BE2C (cell line): Measurements from ENCODE around the gene CLCN7.

ENCODE experiments used
- DNase-seq: peaks from one replicate; pipeline ENCODE4 v3.0.0-alpha.2; 2020
- H3K27me3 ChIP-seq: fragments of 250-450 bp; sonication (Bioruptor Pico); 2 replicates; pipeline ENCODE4 v1.5.1; 2020; ENCODE audit warnings: mild to moderate bottlenecking
- H3K36me3 ChIP-seq: fragments of 250-450 bp; sonication (Bioruptor Pico); 2 replicates; pipeline ENCODE4 v1.5.1; 2020; ENCODE audit warnings: mild to moderate bottlenecking
- H3K4me1 ChIP-seq: fragments of 250-450 bp; sonication (Bioruptor Pico); 2 replicates; pipeline ENCODE4 v1.5.1; 2020
- H3K4me3 ChIP-seq: 2 replicates; pipeline ENCODE4 v1.5.1; 2011; ENCODE audit warnings: low read depth, low read length
- H3K9me3 ChIP-seq: fragments of 250-450 bp; sonication (Bioruptor Pico); 2 replicates; pipeline ENCODE4 v1.5.1; 2020
- CTCF ChIP-seq: IDR thresholded peaks from 2 replicates; pipeline ENCODE4 v1.5.1; 2012; ENCODE audit warnings: mild to moderate bottlenecking, low read depth, low read length

The CLCN7 gene

GRCh38 chr16:1430759-1431496 lies 43.9 kb downstream of the CLCN7 start, which contains the start of gene PERCC1:
Gene PERCC1 (plus strand): TSS chr16:1431078. CDS start chr16:1432594, 1,516 bp downstream.
- TF ChIP-seq CTCF, result peak; percentile 43; the same call in 1 of the 2 replicates
- no peaks in the 10 kb centered on the region for H3K36me3 ChIP-seq
- peaks cover 16% of the 10 kb centered on the region for H3K4me1 ChIP-seq
- no peaks in the 10 kb centered on the region for H3K27me3 ChIP-seq
- peak; percentile 52 for DNase-seq
- H3K4me3 ChIP-seq, result peak within 1 kb of the TSS; percentile 33
- no peaks in the 10 kb centered on the region for H3K9me3 ChIP-seq

- DNase-seq, result peak; percentile 6
- Histone ChIP-seq H3K36me3 (no peaks in the 10 kb centered on the region), H3K4me3 (peak overlapping the region; percentile 33), H3K4me1 (peaks cover 16% of the 10 kb centered on the region), H3K27me3 (no peaks in the 10 kb centered on the region), H3K9me3 (no peaks in the 10 kb centered on the region)
- no peak for TF ChIP-seq CTCF
Observed at GRCh38 chr16:1430214-1430758, 44.5 kb downstream of the CLCN7 start.

GRCh38 chr16:1429631-1430030 lies 45.2 kb downstream of the CLCN7 start:
- Histone ChIP-seq H3K4me3 (no peak overlapping the region), H3K9me3 (no peaks in the 10 kb centered on the region), H3K36me3 (no peaks in the 10 kb centered on the region), H3K4me1 (peaks cover 16% of the 10 kb centered on the region), H3K27me3 (no peaks in the 10 kb centered on the region)
- DNase-seq, result peak; percentile 8
- no peak for TF ChIP-seq CTCF

DNA sequence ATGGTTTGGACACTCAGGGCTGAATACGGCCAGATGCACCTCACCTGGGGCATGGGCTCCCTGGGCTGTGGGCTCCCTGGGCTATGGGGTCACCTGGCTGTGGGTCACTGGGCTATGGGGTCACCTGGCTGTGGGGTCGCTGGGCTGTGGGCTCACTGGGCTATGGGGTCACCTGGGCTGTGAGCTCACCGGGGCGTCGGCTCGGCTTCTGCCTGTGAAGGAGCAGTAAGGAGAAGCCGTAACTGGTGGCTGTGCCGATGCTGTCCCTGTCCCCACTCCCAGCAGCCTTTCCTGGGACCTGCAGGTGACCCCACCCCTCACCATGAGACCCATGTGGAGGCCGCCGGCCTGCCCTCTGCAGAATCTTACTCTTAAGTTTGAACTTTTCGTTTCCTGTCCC lies 45.8 kb downstream of the CLCN7 start:
- no peak overlapping the region for H3K4me3 ChIP-seq

DNA sequence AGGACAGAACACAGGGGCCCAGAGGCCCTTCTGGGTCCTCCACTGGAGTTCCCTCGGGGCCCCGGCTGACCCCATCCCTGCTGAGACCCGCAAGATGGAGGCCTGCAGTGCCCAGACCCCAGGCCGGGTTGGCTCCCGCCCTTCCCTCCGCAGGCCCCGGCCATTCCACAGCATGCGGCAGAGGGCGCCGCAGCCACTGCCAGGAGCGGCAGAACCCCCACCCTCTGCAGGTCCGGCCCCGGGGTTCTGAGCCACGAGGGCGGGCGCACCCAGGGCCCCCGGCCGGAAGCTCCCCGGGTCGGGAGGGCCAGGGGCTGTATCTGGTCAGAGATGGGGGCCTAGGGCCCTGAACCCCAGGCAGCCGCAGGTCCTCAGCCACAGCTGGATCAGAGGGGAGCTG lies 46.3 kb downstream of the CLCN7 start:
- peaks cover 16% of the 10 kb centered on the region for H3K4me1 ChIP-seq
- TF ChIP-seq CTCF, result no peak
- H3K36me3 ChIP-seq, result no peaks in the 10 kb centered on the region
- H3K27me3 ChIP-seq, result no peaks in the 10 kb centered on the region
- no peak overlapping the region for H3K4me3 ChIP-seq
- no peaks in the 10 kb centered on the region for H3K9me3 ChIP-seq
- peak; percentile 21 for DNase-seq

More for the DNA sequence above, 45.8 kb downstream of the CLCN7 start:
- no peaks in the 10 kb centered on the region for H3K27me3 ChIP-seq
- no peaks in the 10 kb centered on the region for H3K36me3 ChIP-seq
- peaks cover 16% of the 10 kb centered on the region for H3K4me1 ChIP-seq
- DNase-seq, result peak; percentile 9
- H3K9me3 ChIP-seq, result no peaks in the 10 kb centered on the region
- no peak for TF ChIP-seq CTCF
